Muscle layer of duodenum (tissue), 2 donors: ENCODE measurements around the gene BCL2L15.

ENCODE experiments used
- H3K27ac ChIP-seq: one replicate; pipeline ENCODE4 v1.7.0; 2013; ENCODE audit warnings: mild to moderate bottlenecking, low read length
- H3K27me3 ChIP-seq: one replicate; pipeline ENCODE4 v1.7.0; 2013; ENCODE audit warnings: low read depth, mild to moderate bottlenecking, control low read depth, low read length
- H3K36me3 ChIP-seq, 2 donors: one replicate each; pipeline ENCODE4 v1.7.0; 2013; ENCODE audit warnings: low read length in 2 of 2, control low read depth in 1 of 2, mild to moderate bottlenecking in 1 of 2; ENCODE audit not compliant: insufficient read depth in 2 of 2, control insufficient read depth in 1 of 2
- H3K4me1 ChIP-seq, 2 donors: one replicate each; pipeline ENCODE4 v1.7.0; 2013; ENCODE audit warnings: low read length in 2 of 2, mild to moderate bottlenecking in 2 of 2, control low read depth in 1 of 2, moderate library complexity in 1 of 2; ENCODE audit not compliant: insufficient read depth in 2 of 2, control insufficient read depth in 1 of 2
- H3K4me3 ChIP-seq, 2 donors: one replicate each; pipeline ENCODE4 v1.7.0; 2013; ENCODE audit warnings: low read length in 2 of 2, low read depth in 1 of 2, mild to moderate bottlenecking in 1 of 2
- H3K9me3 ChIP-seq, 2 donors: one replicate each; pipeline ENCODE4 v1.7.0; 2013; ENCODE audit warnings: low read length in 2 of 2, control low read depth in 1 of 2, mild to moderate bottlenecking in 1 of 2; ENCODE audit not compliant: control insufficient read depth in 1 of 2
- donor health status: healthy.

BCL2L15 gene

DNA sequence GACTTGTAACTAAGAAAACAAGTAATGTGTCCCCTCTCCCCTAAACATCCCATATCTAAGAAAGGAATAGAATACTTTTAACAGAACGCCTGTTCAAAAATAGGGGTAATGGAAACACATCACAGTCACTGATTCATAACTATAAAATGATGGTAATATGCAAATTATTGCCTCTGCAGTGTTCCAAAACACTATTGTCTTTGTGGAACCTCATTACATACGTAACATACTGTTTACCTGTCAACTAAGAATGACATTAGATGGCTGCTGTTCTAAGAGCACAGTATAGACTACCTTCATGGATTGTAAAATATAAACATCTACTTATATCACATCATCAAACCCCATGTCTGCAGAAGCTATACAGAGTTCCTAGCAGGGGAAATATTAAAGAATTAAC is 3.4 kb upstream of the BCL2L15 start:
- H3K4me3 ChIP-seq, result no peak overlapping the region
- no peaks in the 10 kb centered on the region for H3K9me3 ChIP-seq
- peaks cover 0 to 4% of the 10 kb centered on the region in 2 donors for H3K4me1 ChIP-seq
- no peaks in the 10 kb centered on the region for H3K27me3 ChIP-seq
- peaks cover 13 to 17% of the 10 kb centered on the region in 2 donors for H3K36me3 ChIP-seq
- H3K27ac ChIP-seq, result no peak overlapping the region

DNA sequence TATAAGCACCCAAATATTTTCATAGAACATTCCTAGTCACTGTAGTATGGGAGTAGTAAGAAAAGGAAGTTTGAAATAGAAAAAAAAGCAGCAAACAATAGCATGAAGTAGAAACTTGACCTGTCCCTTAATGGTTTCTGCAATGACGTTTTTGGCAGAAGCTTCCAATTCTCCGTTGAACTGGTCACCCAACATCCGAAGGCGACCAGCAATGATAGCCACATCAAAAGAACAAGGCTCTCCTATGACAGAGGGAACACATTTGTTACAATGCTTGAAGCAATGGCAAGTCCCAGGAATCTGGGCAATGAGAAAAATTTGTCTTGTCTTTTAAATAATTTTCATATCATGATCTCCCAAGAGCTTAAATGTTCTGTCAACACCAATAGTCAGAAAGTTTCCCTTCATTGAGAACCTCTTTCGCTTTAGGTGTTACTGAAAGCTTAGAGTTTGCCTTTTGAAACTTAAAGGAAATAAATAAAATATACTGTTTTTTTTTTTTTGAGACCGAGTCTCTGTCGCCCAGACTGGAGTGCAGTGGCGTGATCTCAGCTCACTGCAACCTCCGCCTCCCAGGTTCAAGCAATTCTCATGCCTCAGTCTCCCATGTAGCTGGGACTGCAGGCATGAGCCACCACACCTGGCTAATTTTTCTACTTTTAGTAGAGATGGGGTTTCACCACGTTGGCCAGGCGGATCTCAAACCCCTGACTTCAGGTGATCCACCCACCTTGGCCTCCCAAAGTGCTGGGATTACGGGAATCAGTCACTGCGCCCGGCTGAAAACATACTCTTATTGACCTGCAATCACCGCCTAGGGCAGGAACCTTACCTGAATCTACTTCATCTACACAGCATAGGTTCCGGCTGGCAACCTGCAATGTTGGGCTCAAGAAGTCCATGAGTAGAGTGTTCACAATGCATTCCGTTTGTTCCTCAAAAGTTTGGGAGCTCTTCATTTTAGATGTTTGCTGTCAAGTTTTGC is 672 bp downstream of the BCL2L15 start:
- peak overlapping the region; percentile 70 for H3K27ac ChIP-seq
- peak overlapping the region in 1 of 2 donors; percentile 54 for H3K4me3 ChIP-seq

DNA sequence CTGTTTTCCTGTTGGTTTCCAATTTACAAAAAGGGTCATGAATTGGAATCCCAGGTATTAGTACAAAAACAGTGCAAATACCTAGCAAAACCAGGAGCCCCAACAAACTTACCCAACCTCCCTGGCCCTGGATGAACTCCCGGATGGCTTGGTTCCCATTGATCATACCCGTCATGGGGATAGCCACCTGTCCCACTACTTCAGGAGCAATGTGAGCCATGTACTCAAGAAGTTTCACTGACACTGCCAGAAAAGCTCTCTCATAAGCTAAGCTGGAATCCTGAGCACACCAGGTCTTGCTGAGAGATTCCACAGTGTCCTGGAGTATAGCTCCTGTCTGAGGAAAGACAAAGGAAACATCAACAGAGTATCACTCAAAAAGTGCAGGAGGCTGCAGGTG is 5.7 kb downstream of the BCL2L15 start:
- Histone ChIP-seq H3K27ac (peak overlapping the region; percentile 58), H3K27me3 (no peaks in the 10 kb centered on the region), H3K4me1 (no peaks in the 10 kb centered on the region)

More for the DNA sequence above, 672 bp downstream of the BCL2L15 start:
- Histone ChIP-seq H3K36me3 (no peaks in the 10 kb centered on the region), H3K27me3 (no peaks in the 10 kb centered on the region), H3K4me1 (no peaks in the 10 kb centered on the region), H3K9me3 (no peaks in the 10 kb centered on the region)

DNA sequence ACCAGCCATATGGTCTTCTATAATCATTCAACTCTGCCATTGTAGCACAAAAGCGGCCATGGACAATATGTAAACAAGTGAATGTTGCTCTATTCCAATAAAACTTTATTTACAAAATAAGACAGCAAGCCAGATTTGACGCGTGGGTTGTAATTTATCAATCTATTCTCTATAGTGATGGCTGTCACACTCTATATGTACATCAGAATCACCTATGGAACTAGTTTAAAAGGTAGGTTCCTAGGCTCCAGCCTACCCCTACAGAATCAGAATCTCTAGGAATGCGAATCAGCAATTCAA is 7.7 kb downstream of the BCL2L15 start:
- H3K27ac ChIP-seq, result no peak overlapping the region
- H3K4me3 ChIP-seq, result no peak overlapping the region
- no peaks in the 10 kb centered on the region for H3K4me1 ChIP-seq
- H3K27me3 ChIP-seq, result no peaks in the 10 kb centered on the region
- H3K9me3 ChIP-seq, result no peaks in the 10 kb centered on the region
- peaks cover 0 to 4% of the 10 kb centered on the region in 2 donors for H3K36me3 ChIP-seq

More for the DNA sequence above, 5.7 kb downstream of the BCL2L15 start:
- H3K9me3 ChIP-seq, result no peaks in the 10 kb centered on the region
- no peak overlapping the region for H3K4me3 ChIP-seq
- peaks cover 0 to 4% of the 10 kb centered on the region in 2 donors for H3K36me3 ChIP-seq

DNA sequence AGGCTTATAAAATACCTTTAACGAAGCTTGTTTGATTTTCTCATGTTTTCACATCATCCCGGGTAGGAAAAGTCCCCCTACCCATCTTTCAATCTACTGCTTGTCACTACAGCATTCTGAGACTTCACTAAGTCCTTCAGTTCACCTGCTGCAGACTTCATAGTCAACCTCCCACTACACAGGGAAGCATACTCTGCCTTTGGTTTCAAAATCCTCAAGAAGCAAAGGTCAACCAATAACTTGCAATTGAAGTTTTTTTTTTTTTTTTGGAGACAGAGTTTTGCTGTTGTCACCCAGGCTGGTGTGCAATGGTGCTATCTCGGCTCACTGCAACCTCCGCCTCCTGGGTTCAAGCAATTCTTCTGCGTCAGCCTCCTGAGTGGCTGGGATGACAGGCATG is 11.2 kb downstream of the BCL2L15 start:
- H3K9me3 ChIP-seq, result no peaks in the 10 kb centered on the region

DNA sequence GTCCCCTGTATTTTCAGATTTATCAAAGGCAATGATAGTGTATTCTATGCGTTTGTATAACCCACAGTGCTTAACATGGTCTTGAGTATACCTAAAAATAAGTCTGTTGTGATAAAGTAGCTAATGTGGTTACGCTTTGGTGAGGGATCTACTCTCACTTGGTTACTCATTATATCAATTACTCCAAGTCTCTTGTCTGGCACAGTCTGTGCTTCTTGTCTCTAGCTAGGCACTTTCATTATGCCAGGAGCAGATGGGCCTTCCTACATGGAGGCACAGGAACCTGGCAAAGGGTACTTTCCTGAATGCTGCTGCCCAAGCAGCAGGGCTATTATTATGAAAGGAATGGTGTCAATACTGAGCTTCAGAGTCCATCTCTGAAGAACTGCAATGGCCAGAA is 11.7 kb downstream of the BCL2L15 start:
- Histone ChIP-seq H3K9me3 (no peaks in the 10 kb centered on the region), H3K4me1 (no peaks in the 10 kb centered on the region), H3K27ac (no peak overlapping the region), H3K27me3 (no peaks in the 10 kb centered on the region), H3K4me3 (no peak overlapping the region), H3K36me3 (no peaks in the 10 kb centered on the region)

More for the DNA sequence above, 11.2 kb downstream of the BCL2L15 start:
- H3K36me3 ChIP-seq, result peaks cover 0 to 2% of the 10 kb centered on the region in 2 donors
- H3K27ac ChIP-seq, result no peak overlapping the region
- no peak overlapping the region for H3K4me3 ChIP-seq
- H3K27me3 ChIP-seq, result no peaks in the 10 kb centered on the region
- H3K4me1 ChIP-seq, result no peaks in the 10 kb centered on the region

DNA sequence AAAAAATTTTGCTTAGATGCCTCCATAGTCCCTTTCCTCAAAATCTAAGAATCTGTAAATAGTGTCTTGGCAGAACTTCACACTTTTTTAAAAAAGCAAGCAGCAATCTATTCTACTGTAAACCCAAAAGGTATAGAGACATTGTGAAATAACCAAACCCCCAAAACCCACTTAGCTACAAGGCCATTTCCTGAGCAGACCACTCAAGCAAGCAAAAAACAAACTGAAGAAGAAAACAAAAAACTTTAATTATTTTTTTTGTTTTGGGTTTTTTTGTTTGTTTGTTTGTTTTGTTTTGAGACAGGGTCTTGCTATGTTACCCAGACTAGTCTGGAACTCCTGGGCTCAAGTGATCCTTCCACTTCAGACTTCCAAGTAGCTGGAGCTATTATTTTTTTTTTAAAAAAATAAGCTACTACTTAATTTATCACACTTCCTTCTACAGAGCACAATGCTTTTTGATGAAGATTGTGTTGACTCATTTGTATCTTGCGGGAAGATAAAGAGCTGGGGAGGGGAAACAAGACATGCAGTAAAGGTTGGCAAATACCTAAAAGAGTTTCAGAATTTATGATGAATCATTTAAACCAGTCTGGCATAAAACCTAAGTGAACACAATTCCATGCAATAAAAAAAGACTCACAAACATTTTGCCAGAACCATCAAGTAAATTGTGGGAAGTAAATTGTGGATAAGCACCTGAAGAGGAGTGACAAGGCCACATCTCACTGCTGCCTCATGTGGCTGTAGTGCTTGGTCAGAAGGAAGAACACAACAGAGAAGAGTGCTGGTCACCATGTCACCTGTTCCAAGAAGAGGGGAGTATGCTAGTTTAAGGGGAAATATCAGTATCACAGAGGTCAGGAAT is 13.1 kb downstream of the BCL2L15 start:
- H3K27ac ChIP-seq, result no peak overlapping the region

DNA sequence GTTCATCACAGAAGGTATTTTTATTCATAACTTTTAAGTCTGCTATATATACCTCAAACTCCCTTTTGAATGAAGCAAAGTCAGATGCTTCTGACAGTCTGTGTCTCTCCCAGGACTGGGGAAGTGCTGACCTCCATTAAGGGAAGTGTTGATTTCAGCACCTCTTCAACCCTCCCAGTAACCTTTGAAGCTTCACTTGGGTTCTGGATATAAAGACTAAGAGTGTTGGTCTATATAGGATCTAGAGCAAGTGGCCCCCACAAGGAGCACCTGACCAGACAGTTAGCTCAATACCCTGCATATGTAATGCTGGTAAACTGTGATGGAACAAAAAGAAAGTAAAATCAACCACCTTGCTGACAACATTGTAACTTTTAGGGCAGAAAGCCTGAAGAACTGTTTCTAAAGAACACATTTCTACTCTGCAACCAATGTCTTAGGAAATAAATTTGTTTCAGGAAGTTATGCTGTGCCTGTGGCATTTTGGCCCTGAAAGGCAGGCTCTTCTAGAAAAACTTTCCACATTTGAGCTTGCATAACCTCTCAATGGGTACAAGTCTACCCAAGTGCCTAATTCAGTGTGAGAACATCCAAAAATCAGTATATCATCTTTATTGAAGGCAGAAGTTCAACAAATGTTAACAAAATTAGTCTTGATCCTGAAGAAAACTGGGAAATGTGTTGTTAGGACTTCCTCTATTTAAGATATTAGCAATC is 15.0 kb downstream of the BCL2L15 start:
- H3K9me3 ChIP-seq, result no peaks in the 10 kb centered on the region
- no peaks in the 10 kb centered on the region for H3K27me3 ChIP-seq
- H3K27ac ChIP-seq, result peak overlapping the region; percentile 72
- H3K36me3 ChIP-seq, result no peaks in the 10 kb centered on the region
- no peak overlapping the region for H3K4me3 ChIP-seq
- H3K4me1 ChIP-seq, result no peaks in the 10 kb centered on the region

More for the DNA sequence above, 13.1 kb downstream of the BCL2L15 start:
- no peaks in the 10 kb centered on the region for H3K36me3 ChIP-seq
- no peaks in the 10 kb centered on the region for H3K27me3 ChIP-seq
- H3K9me3 ChIP-seq, result no peaks in the 10 kb centered on the region
- no peak overlapping the region for H3K4me3 ChIP-seq
- no peaks in the 10 kb centered on the region for H3K4me1 ChIP-seq

DNA sequence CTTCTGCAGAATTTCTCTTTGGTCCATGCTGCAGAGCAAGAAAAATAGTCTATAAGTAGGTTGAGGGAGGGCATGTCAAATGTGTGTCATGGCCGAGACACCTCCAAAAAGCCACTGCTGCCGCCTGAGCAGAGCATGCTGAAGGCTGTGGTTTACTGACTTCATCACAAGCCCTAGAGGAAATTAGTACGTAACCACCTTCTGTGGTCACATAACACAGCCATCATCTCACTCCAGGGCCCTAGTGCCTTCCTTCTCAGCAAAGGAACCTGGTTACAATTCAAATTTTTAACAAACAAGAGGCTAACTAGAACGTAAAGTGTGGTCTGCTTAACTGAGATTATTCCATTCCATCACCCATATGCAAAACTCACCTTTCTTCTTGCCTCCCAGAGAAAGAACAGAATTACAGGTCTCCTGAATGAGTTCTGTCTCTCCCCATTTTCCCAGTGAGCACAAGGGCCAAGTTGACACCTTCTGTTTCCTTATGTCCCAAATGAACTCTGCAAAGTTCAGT is 15.7 kb downstream of the BCL2L15 start, which contains the start of gene PTPN22:
Gene PTPN22, minus strand, starts transcription at position 116 of the 517 bp plus-strand sequence.
- Histone ChIP-seq H3K36me3 (no peaks in the 10 kb centered on the region), H3K27me3 (no peaks in the 10 kb centered on the region), H3K4me3 (peak within 1 kb of the TSS in 1 of 2 donors; percentile 23), H3K4me1 (no peaks in the 10 kb centered on the region), H3K9me3 (no peaks in the 10 kb centered on the region), H3K27ac (peak within 1 kb of the TSS; percentile 72)

DNA sequence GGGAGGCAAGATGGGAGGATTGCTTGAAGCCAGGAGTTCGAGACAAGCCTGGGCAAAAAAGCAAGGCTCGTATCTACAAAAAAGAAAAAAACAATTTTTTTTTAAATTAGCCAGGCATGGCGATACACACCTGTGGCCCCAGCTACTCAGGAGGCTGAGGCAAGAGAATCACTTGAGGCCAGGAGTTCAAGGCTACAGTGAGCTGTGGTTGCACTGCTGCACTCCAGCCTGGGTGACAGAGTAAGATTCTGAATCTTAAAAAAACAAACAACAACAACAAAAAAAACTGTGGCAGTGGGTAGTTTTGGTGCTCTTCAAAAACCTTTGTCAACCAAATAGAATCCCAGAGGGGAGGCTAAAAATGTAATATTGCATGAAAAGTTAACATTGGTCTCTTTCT is 16.6 kb downstream of the BCL2L15 start:
- no peaks in the 10 kb centered on the region for H3K27me3 ChIP-seq

More for the DNA sequence above, 16.6 kb downstream of the BCL2L15 start:
- Histone ChIP-seq H3K4me3 (no peak overlapping the region), H3K27ac (no peak overlapping the region), H3K36me3 (no peaks in the 10 kb centered on the region), H3K9me3 (no peaks in the 10 kb centered on the region), H3K4me1 (no peaks in the 10 kb centered on the region)
